SH-SY5Y (cell line): ENCODE data around the gene PCDHGA1.

Source experiments
- GATA2 ChIP-seq: IDR thresholded peaks from 2 replicates; pipeline ENCODE4 v1.6.1; 2011; ENCODE audit warnings: mild to moderate bottlenecking, low read depth, low read length
- GATA3 ChIP-seq: IDR thresholded peaks from 2 replicates; pipeline ENCODE4 v1.6.1; 2011; ENCODE audit warnings: low read depth, mild to moderate bottlenecking, low read length, moderate library complexity

- TF ChIP-seq GATA2 = no peak
- no peak for TF ChIP-seq GATA3
Measured at GRCh38 chr5:141430332-141431113, 100.2 kb downstream of the PCDHGA1 start, which contains the start of gene PCDHGA12.
